GM12874 (cell line): ENCODE measurements around the gene ZNF385B.

Experiments
- TF ChIP-seq, protein P1 (sequence below): IDR thresholded peaks from 2 replicates; pipeline ENCODE4 v1.5.1; 2011; ENCODE audit warnings: low read depth, mild to moderate bottlenecking, control low read depth, low read length, moderate library complexity; ENCODE audit not compliant: insufficient read depth

The ZNF385B gene

DNA sequence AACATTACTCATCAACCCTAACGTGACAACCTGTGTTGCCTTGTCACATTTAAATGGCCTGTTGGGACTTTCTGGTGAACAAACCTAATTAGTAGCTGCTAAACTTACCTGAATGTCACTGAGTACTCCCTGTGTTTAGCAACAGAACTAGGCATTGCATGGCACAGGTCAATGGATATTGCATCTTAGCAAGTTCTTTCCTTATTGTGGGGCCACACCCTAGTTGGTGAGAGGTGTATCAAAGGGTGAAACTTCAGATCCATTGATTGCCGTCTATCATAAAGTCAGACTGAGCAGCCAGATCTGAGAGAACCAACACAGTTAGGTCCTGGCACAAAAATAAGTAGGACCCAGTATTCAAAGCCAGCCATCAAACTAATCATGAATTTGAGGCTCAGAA, 29.8 kb upstream of the ZNF385B start:
- TF ChIP-seq, protein P1, sequence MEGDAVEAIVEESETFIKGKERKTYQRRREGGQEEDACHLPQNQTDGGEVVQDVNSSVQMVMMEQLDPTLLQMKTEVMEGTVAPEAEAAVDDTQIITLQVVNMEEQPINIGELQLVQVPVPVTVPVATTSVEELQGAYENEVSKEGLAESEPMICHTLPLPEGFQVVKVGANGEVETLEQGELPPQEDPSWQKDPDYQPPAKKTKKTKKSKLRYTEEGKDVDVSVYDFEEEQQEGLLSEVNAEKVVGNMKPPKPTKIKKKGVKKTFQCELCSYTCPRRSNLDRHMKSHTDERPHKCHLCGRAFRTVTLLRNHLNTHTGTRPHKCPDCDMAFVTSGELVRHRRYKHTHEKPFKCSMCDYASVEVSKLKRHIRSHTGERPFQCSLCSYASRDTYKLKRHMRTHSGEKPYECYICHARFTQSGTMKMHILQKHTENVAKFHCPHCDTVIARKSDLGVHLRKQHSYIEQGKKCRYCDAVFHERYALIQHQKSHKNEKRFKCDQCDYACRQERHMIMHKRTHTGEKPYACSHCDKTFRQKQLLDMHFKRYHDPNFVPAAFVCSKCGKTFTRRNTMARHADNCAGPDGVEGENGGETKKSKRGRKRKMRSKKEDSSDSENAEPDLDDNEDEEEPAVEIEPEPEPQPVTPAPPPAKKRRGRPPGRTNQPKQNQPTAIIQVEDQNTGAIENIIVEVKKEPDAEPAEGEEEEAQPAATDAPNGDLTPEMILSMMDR: no peak

DNA sequence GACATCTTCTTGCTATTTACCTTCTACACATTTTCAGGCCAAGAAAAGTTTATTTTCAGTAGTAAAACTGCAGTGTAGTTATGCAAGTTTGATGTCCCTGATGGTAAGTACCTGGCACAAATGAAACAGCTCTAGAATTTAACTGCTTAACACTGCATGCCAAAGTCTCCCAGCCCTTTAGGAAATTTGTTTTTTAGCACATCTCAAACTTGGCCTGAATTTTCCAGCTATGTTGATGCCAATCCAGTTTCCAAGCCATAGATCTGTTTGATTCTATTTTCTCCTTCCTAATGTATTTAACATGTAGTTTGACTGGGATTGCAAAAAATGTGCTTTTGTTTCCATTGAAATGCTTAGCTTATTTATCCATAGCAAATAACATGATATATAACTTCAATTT, 29.3 kb upstream of the ZNF385B start:
- TF ChIP-seq, protein P1: no peak

DNA sequence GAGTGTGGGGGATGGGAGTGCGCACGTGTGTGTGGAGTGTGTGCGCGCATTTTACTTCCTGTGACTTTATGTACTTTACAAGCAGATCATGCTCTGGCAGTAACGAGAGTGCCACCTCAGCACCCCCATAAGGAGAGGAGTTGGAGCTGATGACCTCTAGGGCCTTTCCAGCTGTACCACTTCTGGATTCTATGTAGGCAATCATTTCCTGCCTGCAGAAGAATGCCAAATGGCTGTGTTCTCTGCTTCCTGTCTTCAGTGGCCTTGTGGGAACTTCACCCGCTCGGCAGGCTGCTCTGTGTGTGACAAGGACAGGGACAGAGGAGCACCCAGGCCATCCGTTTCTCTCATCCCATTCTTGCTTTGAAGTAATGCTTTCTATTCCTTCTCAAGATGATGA, 22.8 kb upstream of the ZNF385B start:
- TF ChIP-seq, protein P1: no peak

DNA sequence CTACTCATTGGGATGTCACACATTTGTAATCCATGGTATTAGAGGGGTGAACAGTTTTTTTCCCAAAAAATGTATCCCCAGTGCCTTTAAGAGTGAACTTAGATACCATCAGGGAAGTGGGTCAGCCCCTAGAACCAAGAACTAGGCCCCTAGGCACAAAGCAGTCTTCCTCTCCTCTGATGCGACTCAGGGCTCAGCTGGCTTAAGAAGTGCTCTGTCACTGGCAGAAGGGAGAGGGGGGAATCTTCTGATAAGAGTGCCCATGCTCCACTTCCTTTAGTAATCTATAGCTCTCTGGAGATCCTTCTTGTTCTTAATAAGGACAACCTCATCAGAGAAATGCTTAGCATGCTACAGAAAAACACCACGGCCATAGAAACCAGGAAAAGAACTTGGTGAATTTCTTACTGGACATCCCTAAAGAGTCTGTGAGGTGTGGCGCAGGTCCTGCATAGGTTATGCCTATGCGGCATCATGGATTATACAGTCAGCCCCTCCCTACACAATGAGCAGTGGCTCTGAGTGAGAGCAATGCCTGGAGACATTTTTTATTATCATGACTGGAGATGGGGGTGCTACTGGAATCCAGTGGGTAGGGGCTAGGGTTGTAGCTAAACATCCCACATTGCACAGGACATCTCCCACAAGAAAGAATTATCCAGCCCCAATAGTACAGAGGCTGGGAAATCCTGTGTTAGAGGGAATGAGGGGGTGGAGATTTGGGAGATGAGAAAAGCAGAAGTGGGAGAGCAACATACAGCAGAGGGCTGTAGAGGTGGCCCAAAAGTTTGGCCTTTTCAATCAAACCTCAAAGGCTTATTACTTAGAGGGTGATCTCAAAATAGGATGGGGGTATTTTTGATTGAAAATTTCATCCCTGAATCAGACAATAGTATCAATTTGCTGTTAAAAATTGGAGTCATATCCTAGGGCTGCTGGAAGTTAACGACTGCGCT, 21.7 kb upstream of the ZNF385B start:
- TF ChIP-seq, protein P1: no peak

DNA sequence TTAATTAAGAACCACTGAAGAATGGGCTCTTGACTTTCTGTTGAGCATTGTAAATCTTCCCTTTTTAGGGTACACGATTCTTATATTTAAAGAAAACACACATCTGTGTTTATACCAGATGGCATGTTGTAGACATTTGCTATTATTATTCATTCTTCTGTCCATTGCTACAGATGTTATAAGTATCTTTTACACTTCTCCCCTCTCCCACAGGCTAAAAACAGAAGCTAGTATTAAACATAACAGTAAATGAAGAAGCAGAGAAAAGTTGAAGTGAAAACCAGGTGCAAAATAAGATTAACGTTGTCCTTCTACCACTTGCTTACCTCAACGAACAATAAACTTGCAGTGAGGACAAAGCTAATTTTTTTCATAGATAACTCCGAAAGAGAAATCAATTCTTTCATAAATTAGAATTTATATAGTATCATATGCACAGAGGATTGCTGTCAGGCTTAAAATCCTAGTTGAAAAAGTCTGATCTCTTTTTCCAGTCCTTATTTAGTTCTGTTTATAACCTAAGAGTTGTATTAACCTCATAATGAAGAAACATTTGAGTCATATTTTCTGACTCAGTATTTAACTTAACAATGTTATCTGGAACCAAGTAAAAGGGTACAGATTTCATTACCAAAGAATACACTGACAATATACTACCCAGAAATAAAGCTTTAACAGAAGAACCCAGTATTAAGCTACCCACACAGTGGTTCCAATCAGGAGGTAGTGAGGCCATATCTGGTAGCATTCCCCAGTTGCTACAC, 16.4 kb upstream of the ZNF385B start:
- TF ChIP-seq, protein P1: no peak

DNA sequence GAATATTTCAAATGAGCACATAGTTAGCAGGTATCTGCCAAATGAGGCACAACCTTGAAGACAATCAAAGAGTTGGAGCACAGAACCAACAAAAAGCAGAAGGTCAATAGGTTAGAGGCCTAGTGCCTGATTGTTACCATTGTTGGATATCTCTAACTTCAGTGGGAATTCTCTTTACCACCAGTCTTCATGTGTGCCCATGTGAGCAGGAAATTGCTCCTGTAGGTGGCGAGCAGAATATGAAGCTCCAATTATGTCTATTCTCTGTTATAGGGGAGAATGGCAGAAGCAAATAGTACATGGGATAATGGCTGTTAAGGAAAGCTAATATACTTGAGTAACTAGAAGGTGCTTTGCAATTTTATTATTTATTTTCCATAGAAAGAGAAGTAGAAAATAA, 14.9 kb upstream of the ZNF385B start:
- TF ChIP-seq, protein P1: no peak

DNA sequence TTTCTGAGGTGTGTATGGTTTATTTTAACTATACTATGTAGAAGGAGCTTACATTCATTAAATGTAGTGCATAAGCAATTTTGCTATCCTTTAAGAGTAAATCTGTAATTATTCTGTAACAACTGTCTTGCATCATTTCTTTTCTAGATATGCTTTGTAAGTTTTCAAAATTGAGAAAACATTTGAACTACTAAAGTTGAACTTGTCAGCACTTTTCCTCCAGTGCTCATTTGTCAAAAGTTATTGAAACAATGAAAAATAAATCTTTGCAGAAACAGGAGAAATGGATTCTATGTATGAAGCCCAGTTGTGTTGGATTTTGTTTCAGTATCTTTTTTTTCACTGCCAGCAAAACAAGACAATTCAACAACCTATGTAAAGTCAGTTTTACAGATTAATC, 14.5 kb upstream of the ZNF385B start:
- TF ChIP-seq, protein P1: no peak
